ENCODE data around the gene SLC35F5.
"Not testable (repeated sequence)": the region's sequence is repeated elsewhere in the genome, so short reads cannot be mapped to it uniquely, and the experiment has no call there.

The SLC35F5 gene

GRCh38 chr2:113697516-113697915, 58.9 kb downstream of the SLC35F5 start:
- DNase-seq (ENCODE audit: low read depth, low spot score), result no peak

GRCh38 chr2:113694438-113694837, 62.0 kb downstream of the SLC35F5 start:
- no peak for DNase-seq (ENCODE audit: low read depth, low spot score)

GRCh38 chr2:113692698-113693428, 63.6 kb downstream of the SLC35F5 start:
- no peak for DNase-seq (ENCODE audit: low read depth, low spot score)

DNA sequence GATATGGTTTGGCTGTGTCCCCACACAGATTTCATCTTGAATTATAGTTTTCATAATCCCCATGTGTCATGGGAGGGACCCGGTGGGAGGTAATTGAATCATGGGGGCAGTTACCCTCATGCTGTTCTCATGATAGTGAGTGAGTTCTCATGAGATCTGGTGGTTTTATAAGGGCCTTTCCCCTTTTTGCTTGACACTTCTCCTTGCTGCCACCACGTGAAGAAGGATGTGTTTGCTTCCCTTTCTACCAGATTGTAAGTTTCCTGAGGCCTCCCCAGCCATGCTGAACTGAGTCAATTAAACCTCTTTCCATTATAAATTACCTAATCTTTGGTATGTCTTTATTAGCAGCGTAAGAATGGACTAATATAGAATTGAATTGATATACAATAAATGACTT, 65.6 kb downstream of the SLC35F5 start:
- DNase-seq (ENCODE audit: low read depth, low spot score), result not testable (repeated sequence)

- DNase-seq (ENCODE audit: low read depth, low spot score), result no peak
Measured at GRCh38 chr2:113686537-113686936, 69.9 kb downstream of the SLC35F5 start.

GRCh38 chr2:113685471-113685870, 71.0 kb downstream of the SLC35F5 start:
- DNase-seq (ENCODE audit: low read depth, low spot score), result no peak

DNA sequence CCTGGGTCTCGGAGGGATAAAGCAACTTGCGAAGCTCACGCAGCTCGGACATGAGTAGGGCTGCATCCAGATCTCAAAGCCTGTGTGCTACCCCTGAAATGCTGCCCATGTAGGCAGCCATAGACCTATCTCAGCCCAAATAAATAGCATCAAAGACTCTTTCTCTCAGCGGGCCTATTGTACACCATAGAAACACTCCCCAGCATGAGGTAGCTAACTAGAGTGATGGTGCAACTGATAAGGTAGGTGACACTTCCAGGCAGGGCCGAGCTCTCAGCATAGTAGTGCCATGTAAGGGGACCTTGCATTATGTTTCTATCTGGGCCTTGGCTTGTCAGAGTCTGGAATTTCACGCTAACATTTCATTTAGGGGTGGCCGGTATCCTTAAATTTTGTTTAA, 77.0 kb downstream of the SLC35F5 start:
- no peak for DNase-seq (ENCODE audit: low read depth, low spot score)

DNA sequence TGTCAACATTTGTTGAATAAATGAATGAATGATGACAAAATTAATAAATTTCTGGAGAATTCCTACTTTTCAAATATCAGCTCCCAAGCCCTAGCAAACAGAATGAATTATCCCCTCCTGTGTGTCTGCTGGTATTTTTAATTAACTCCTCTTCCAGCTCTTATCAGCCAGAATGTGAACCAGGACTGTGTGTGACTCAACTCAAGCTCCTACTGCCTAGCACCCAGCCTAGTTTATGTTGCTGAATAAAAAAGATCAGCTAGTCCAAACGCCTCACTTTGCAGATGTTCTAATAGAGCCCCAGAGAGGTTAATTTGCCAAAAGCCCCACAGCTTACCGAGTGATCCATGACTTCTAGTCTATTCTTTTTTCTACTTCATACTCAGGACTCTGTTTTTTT, 79.1 kb downstream of the SLC35F5 start:
- no peak for DNase-seq (ENCODE audit: low read depth, low spot score)

DNA sequence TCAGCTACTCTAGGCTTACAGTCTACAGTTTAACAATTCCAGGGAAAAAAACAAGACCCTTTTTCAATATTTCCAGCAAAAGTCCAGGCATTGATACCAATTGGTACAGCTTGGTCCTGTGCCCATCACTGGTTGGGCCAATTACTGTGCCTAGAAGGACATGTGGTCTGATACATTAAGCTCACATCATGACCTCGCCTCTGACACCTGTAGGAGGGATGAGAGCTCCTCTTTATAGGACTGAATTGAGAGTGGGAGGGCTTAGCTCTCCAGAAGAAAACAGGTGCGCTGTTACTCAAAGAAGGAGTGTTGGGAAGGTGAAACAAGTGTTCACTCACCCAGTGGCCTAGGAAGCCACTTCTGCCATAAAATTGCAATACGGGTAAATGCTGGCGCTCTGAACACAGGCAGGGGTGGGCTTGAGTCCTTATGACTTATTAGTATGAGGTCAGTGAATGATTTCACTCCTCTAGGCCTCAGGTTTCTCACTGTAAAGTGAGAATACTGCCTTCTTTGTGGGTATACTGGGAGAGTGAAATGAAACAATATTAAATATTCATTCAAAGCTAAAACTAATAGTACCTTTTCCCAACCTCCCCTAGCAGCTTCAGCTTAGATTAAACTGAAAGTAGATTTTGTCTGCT, 79.7 kb downstream of the SLC35F5 start:
- DNase-seq (ENCODE audit: low read depth, low spot score), result no peak

- no peak for DNase-seq (ENCODE audit: low read depth, low spot score)
Measured at GRCh38 chr2:113675875-113676274, 80.6 kb downstream of the SLC35F5 start.

DNA sequence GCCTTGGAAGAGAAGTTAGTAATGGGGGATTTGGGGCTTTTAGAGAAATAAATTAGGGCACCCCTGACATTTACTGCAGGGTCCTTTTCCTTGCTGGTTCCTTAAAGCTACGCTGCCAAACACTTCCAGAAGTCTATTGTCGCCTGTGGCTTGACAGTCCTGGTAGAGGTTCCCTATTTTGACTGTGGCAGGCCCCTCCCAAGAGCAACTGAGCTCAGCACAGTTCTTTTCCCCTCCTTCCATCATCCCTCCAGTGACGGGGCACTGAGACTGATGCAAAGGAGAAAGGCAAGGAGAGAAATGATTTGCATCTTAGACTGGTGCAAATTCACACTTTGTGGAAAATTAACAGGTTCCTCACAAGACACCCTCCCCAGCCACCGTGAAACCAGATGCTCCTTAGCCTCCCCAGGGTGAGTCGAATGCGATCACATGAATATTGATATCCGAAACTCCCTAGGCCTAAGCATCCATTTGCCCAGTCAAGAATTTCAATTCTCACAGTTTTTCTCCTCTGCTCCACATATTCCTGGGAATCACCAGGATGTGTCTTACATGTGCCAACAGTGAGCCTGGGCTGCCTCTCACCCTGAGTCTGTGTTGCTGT, 84.0 kb downstream of the SLC35F5 start:
- DNase-seq (ENCODE audit: low read depth, low spot score), result no peak

- not testable (repeated sequence) for DNase-seq (ENCODE audit: low read depth, low spot score)
Measured at GRCh38 chr2:113669013-113669412, 87.4 kb downstream of the SLC35F5 start.

DNA sequence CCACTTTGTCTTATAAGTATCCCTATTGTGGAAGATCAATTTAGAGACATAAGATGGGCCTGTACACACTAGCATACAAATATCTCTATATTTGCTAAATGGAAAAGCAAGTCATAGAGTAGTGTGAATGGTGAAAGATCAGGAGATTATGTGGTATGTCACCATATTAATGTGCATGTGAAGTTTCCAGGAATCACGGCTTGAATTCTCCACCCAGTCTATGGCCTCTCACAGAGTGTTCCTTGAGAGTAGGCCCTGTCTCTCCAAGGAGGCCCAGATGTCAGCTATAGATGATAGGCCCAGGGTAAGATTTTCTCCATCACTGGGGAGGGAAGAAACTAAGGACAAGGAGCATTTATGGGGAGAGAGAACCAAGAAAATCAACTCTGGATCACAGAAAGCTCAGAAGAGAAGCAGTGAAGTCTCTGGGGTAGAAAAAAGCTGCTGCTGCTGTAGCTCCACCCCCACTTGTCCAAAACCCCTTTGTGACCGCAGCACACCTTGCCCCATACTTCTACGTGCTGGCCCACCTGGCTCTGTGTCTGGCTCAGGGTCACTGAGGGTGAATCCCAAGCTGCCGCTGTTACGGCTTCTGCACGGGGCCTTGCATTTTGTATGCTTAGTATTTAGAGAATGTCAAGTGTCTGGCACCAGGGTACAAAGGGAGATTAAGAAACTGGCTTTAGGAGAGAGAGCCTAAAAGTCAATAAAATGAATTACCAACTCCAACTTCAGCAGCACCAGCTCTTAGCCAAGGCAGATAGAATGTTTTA, 91.5 kb downstream of the SLC35F5 start:
- DNase-seq (ENCODE audit: low read depth, low spot score), result not testable (repeated sequence)

- DNase-seq (ENCODE audit: low read depth, low spot score), result not testable (repeated sequence)
Measured at GRCh38 chr2:113663285-113664060, 93.0 kb downstream of the SLC35F5 start.

Measured in smooth muscle cell of the brain vasculature (primary cell).